ENCODE data around the gene REEP3. TPM values are rescaled to one million over a fixed set of nuclear protein-coding genes. Genes with fewer than 3 reads are reported as not detected.

The REEP3 gene
- total RNA-seq, 1 experiment from 2014 or later, result 39.6 TPM

GRCh38 chr10:63573068-63573697 lies 52.0 kb downstream of the REEP3 start:
- peak overlapping the region; percentile 46 for H3K27ac ChIP-seq (ENCODE audit: low read depth, low read length, poor library complexity, severe bottlenecking)
- H3K4me3 ChIP-seq (ENCODE audit: low read depth, low read length, poor library complexity, severe bottlenecking), result no peak overlapping the region
- no peaks in the 10 kb centered on the region for H3K9me3 ChIP-seq (ENCODE audit: low read depth, low read length, poor library complexity, severe bottlenecking)
- peaks cover 25% of the 10 kb centered on the region for H3K4me1 ChIP-seq (ENCODE audit: insufficient read depth, low read length, poor library complexity, severe bottlenecking)
- ChIA-PET CTCF (no interaction called here), POLR2A (ENCODE audit: low non-redundant PET) (interaction anchor here (0.7 kb wide), 1 partner anchor 305 kb away, joined by 4 read pairs; no protein-coding TSS in a partner anchor)
- H3K27me3 ChIP-seq (replicated peaks; ENCODE audit: insufficient read depth, low read depth, low read length, poor library complexity), result no peaks in the 10 kb centered on the region
- intact Hi-C loops (cut with micrococcal nuclease; ENCODE audit: unreplicated experiment), result no loop called here
- no TSS peak for BruUV-seq (replicated peaks)
- H3K36me3 ChIP-seq (ENCODE audit: insufficient read depth, low read length, poor library complexity, severe bottlenecking), result peaks cover 7% of the 10 kb centered on the region
- peak; percentile 92 for DNase-seq (ENCODE audit: low spot score)
- no peak for TF ChIP-seq EZH2 (IDR thresholded peaks at IDR 0.05; ENCODE audit: borderline replicate concordance, low read depth, low read length, poor library complexity, severe bottlenecking)
- TF ChIP-seq CTCF (conservative IDR thresholded peaks at IDR 0.05; ENCODE audit: low read depth, low read length), result no peak

GRCh38 chr10:63574011-63574410 lies 52.8 kb downstream of the REEP3 start:
- no peak for DNase-seq (ENCODE audit: low spot score)
- Histone ChIP-seq H3K9me3 (ENCODE audit: low read depth, low read length, poor library complexity, severe bottlenecking) (no peaks in the 10 kb centered on the region), H3K27ac (ENCODE audit: low read depth, low read length, poor library complexity, severe bottlenecking) (peak overlapping the region; percentile 44), H3K27me3 (replicated peaks; ENCODE audit: insufficient read depth, low read depth, low read length, poor library complexity) (no peaks in the 10 kb centered on the region), H3K36me3 (ENCODE audit: insufficient read depth, low read length, poor library complexity, severe bottlenecking) (peaks cover 7% of the 10 kb centered on the region), H3K4me1 (ENCODE audit: insufficient read depth, low read length, poor library complexity, severe bottlenecking) (peaks cover 25% of the 10 kb centered on the region), H3K4me3 (ENCODE audit: low read depth, low read length, poor library complexity, severe bottlenecking) (no peak overlapping the region)
- CTCF ChIA-PET, result interaction anchor here (0.5 kb wide), 1 partner anchor 13 kb away, joined by 3 read pairs; no protein-coding TSS in a partner anchor
- no peak for TF ChIP-seq EZH2 (IDR thresholded peaks at IDR 0.05; ENCODE audit: borderline replicate concordance, low read depth, low read length, poor library complexity, severe bottlenecking)
- no peak for TF ChIP-seq CTCF (conservative IDR thresholded peaks at IDR 0.05; ENCODE audit: low read depth, low read length)
- intact Hi-C loops (cut with micrococcal nuclease; ENCODE audit: unreplicated experiment), result no loop called here
- BruUV-seq (replicated peaks), result no TSS peak
- POLR2A ChIA-PET (ENCODE audit: low non-redundant PET), result interaction anchor here (0.7 kb wide), 1 partner anchor 305 kb away, joined by 4 read pairs; no protein-coding TSS in a partner anchor

GRCh38 chr10:63576501-63576900 lies 55.3 kb downstream of the REEP3 start:
- no TSS peak for BruUV-seq (replicated peaks)
- POLR2A ChIA-PET (ENCODE audit: low non-redundant PET), result no interaction called here
- DNase-seq (ENCODE audit: low spot score), result no peak
- intact Hi-C loops (cut with micrococcal nuclease; ENCODE audit: unreplicated experiment), result no loop called here
- Histone ChIP-seq H3K27ac (ENCODE audit: low read depth, low read length, poor library complexity, severe bottlenecking) (no peak overlapping the region), H3K27me3 (replicated peaks; ENCODE audit: insufficient read depth, low read depth, low read length, poor library complexity) (no peaks in the 10 kb centered on the region), H3K4me1 (ENCODE audit: insufficient read depth, low read length, poor library complexity, severe bottlenecking) (peaks cover 31% of the 10 kb centered on the region), H3K36me3 (ENCODE audit: insufficient read depth, low read length, poor library complexity, severe bottlenecking) (peaks cover 7% of the 10 kb centered on the region), H3K4me3 (ENCODE audit: low read depth, low read length, poor library complexity, severe bottlenecking) (no peak overlapping the region), H3K9me3 (ENCODE audit: low read depth, low read length, poor library complexity, severe bottlenecking) (no peaks in the 10 kb centered on the region)
- TF ChIP-seq CTCF (conservative IDR thresholded peaks at IDR 0.05; ENCODE audit: low read depth, low read length), result no peak
- TF ChIP-seq EZH2 (IDR thresholded peaks at IDR 0.05; ENCODE audit: borderline replicate concordance, low read depth, low read length, poor library complexity, severe bottlenecking), result no peak
- CTCF ChIA-PET, result no interaction called here

Measured in A673 (cell line).